GM23248 (cell line): Measurements from ENCODE around the gene MCEMP1. TPM values are rescaled to one million over a fixed set of nuclear protein-coding genes. Genes with fewer than 3 reads are reported as not detected.

Source experiments
- DNase-seq: peaks from one replicate; pipeline ENCODE4 v3.0.0-alpha.2; 2015
- H2AFZ ChIP-seq: fragments of 200-600 bp; sonication (generic); 2 replicates; pipeline ENCODE4 v1.6.1; 2016; ENCODE audit warnings: antibody characterized with exemption
- H3F3A ChIP-seq: fragments of 200-600 bp; sonication (generic); 2 replicates; pipeline ENCODE4 v1.6.1; 2016; ENCODE audit warnings: mild to moderate bottlenecking, antibody characterized with exemption, mixed run types; ENCODE audit not compliant: insufficient read depth
- H3K27ac ChIP-seq: fragments of 200-600 bp; sonication (generic); 2 replicates; pipeline ENCODE4 v1.5.1; 2016; ENCODE audit warnings: mild to moderate bottlenecking
- H3K27me3 ChIP-seq: fragments of 200-600 bp; sonication (generic); replicated peaks from 2 replicates; pipeline ENCODE4 v1.6.1; 2016; ENCODE audit warnings: mild to moderate bottlenecking; ENCODE audit not compliant: insufficient read depth
- H3K36me3 ChIP-seq: fragments of 200-600 bp; sonication (generic); 2 replicates; pipeline ENCODE4 v1.6.1; 2016; ENCODE audit warnings: low read depth, mild to moderate bottlenecking
- H3K4me1 ChIP-seq: fragments of 200-600 bp; sonication (generic); 2 replicates; pipeline ENCODE4 v1.6.1; 2016; ENCODE audit warnings: mild to moderate bottlenecking; ENCODE audit not compliant: insufficient read depth
- H3K4me2 ChIP-seq: fragments of 200-600 bp; sonication (generic); one replicate; pipeline ENCODE4 v1.6.1; 2016; ENCODE audit warnings: mild to moderate bottlenecking; ENCODE audit not compliant: unreplicated experiment
- H3K4me3 ChIP-seq: fragments of 200-600 bp; sonication (generic); 2 replicates; pipeline ENCODE4 v1.5.1; 2016; ENCODE audit warnings: mild to moderate bottlenecking
- H3K79me2 ChIP-seq: fragments of 200-600 bp; sonication (generic); 2 replicates; pipeline ENCODE4 v1.6.1; 2016; ENCODE audit warnings: mild to moderate bottlenecking; ENCODE audit not compliant: insufficient read depth
- H3K9ac ChIP-seq: fragments of 200-600 bp; sonication (generic); 2 replicates; pipeline ENCODE4 v1.6.1; 2016; ENCODE audit warnings: mild to moderate bottlenecking
- H3K9me2 ChIP-seq: fragments of 200-600 bp; sonication (generic); 2 replicates; pipeline ENCODE4 v1.6.1; 2016; ENCODE audit warnings: mixed run types, mild to moderate bottlenecking, moderate library complexity; ENCODE audit not compliant: insufficient read depth
- H3K9me3 ChIP-seq: fragments of 200-600 bp; sonication (generic); one replicate; pipeline ENCODE4 v1.6.1; 2017; ENCODE audit warnings: low read depth
- H4K20me1 ChIP-seq: fragments of 200-600 bp; sonication (generic); 2 replicates; pipeline ENCODE4 v1.6.0; 2016; ENCODE audit not compliant: insufficient read depth
- EZH2 ChIP-seq: fragments of 200-600 bp; sonication (generic); IDR thresholded peaks from 2 replicates; pipeline ENCODE4 v1.6.1; 2018; ENCODE audit warnings: antibody characterized with exemption, mild to moderate bottlenecking; ENCODE audit not compliant: insufficient read depth, poor library complexity, severe bottlenecking
- EZH2phosphoT487 ChIP-seq: fragments of 200-600 bp; sonication (generic); IDR thresholded peaks from 2 replicates; pipeline ENCODE4 v1.6.1; 2018; ENCODE audit warnings: antibody characterized with exemption, moderate library complexity, mild to moderate bottlenecking, low read depth; ENCODE audit not compliant: insufficient read depth
- WGBS, 2 experiments: methylation state at CpG; one replicate each; pipeline ENCODE4 v1.1.6; 2015 to 2017; ENCODE audit warnings: low lambda C conversion rate in 2 of 2, low coverage in 1 of 2; ENCODE audit errors: missing lambda C conversion rate in 2 of 2; 5-methylcytosine and 5-hydroxymethylcytosine counted together
- in situ Hi-C: fragments of 300-500 bp; cut with MboI; formaldehyde crosslinking; loops from 2 replicates; pipeline ENCODE4 v1.15.0; 2020
- polyA plus RNA-seq: library from polyadenylated mRNA; unstranded; fragments of >200 nt; fragmentation: Nextera tagmentation; extraction: Ambion mirVana; gene quantifications from 2 replicates; pipeline ENCODE4 v1.2.1, GENCODE V29; 2016
- total RNA-seq: library from RNA; depleted of rRNA; stranded (reverse); fragments of >200 nt; shearing (Covaris generic); gene quantifications from 2 replicates; pipeline ENCODE4 v1.2.3, GENCODE V29; 2014

The MCEMP1 gene
- total and polyA plus RNA-seq, 2 experiments from 2014 or later: not detected

DNA sequence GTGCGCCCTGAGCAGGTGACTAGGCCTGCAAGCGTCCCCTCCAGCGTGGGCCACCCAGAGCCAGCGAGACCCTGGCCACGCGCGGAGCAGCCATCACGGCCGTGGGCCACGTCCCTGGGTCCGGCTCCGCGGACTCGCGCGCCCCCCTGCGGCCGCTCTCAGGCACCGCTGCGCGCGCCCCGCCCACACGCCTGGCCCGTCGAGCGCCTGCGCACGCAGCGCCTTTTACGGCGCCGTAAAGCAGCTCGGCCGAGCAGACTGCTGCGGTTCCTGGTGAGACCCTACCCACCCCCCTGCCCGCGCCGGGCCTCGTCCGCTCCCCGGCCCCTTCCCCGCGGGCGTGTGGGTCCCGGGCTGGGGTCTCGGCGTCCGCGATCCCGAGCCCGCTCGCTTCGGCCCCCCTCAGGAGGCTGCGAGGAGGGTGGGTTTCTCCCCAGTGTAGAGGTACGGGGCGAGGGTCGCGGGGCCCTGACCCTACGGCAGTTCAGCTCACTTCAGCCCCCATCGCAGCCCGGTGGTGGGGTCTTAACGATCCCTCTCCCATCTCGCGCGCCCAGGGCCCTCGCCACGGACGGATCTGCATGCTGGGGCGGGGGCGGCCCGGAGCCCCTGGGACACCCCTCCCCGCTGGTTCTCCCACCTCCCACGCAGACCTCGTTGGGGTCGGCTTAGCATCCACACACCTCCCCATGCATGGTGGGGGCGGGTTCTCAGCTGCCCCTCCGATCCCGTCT is 3.9 kb downstream of the MCEMP1 start, which contains the start of gene TRAPPC5:
TRAPPC5 (plus strand) TSS at position 228 of the 734 bp plus-strand sequence. CDS start 1,421 bp downstream, outside the sequence.
- H3K4me2 ChIP-seq: peak within 1 kb of the TSS; percentile 99
- H3K27me3 ChIP-seq: peaks cover 10% of the 10 kb centered on the region; the same call in 1 of the 2 replicates
- TF ChIP-seq EZH2: no peak
- no peak for TF ChIP-seq EZH2phosphoT487
- no peaks in the 10 kb centered on the region for H3K4me1 ChIP-seq
- peaks cover 18% of the 10 kb centered on the region for H3K79me2 ChIP-seq
- H3K9ac ChIP-seq: peak within 1 kb of the TSS; percentile 90
- no peaks in the 10 kb centered on the region for H3F3A ChIP-seq
- H3K9me2 ChIP-seq: no peaks in the 10 kb centered on the region
- H3K36me3 ChIP-seq: 0 out of 2 replicates have a peak, but pooled peaks cover 3% of the 10 kb centered on the region
- WGBS, 2 experiments: 0 to 2% methylated on average over 34 to 60 of the region's 79 CpGs
- no peaks in the 10 kb centered on the region for H4K20me1 ChIP-seq
- H3K4me3 ChIP-seq: peak within 1 kb of the TSS; percentile 83
- in situ Hi-C loops: no loop called here
- H2AFZ ChIP-seq: peak within 1 kb of the TSS; percentile 93
- H3K9me3 ChIP-seq: no peaks in the 10 kb centered on the region
- H3K27ac ChIP-seq: peak within 1 kb of the TSS; percentile 7; the same call in 1 of the 2 replicates
- peak; percentile 93 for DNase-seq

- peak overlapping the region; percentile 93 for H2AFZ ChIP-seq
- peak overlapping the region; percentile 90 for H3K9ac ChIP-seq
- peaks cover 5% of the 10 kb centered on the region; the same call in 1 of the 2 replicates for H3K27me3 ChIP-seq
- H3K9me3 ChIP-seq: no peaks in the 10 kb centered on the region
- H3F3A ChIP-seq: no peaks in the 10 kb centered on the region
- peak overlapping the region; percentile 83 for H3K4me3 ChIP-seq
- no peaks in the 10 kb centered on the region for H3K4me1 ChIP-seq
- H3K4me2 ChIP-seq: peak overlapping the region; percentile 99
- peak overlapping the region; percentile 7; the same call in 1 of the 2 replicates for H3K27ac ChIP-seq
- no peak for TF ChIP-seq EZH2
- no peak for TF ChIP-seq EZH2phosphoT487
- 0 out of 2 replicates have a peak, but pooled peaks cover 3% of the 10 kb centered on the region for H3K36me3 ChIP-seq
- in situ Hi-C loops: no loop called here
- WGBS, 2 experiments: 3 to 5% methylated on average over 27 to 43 of the region's 43 CpGs
- H3K79me2 ChIP-seq: peaks cover 18% of the 10 kb centered on the region
- DNase-seq: peak; percentile 95
- no peaks in the 10 kb centered on the region for H4K20me1 ChIP-seq
- no peaks in the 10 kb centered on the region for H3K9me2 ChIP-seq
Measured at GRCh38 chr19:7681340-7682174, 4.7 kb downstream of the MCEMP1 start.

GRCh38 chr19:7682175-7682855 is 5.4 kb downstream of the MCEMP1 start:
- Histone ChIP-seq H3K9me3 (no peaks in the 10 kb centered on the region), H3K4me1 (no peaks in the 10 kb centered on the region), H3K27ac (no peak overlapping the region), H3K4me3 (peak overlapping the region; percentile 83), H3K4me2 (peak overlapping the region; percentile 99), H3K9ac (peak overlapping the region; percentile 90; the same call in 1 of the 2 replicates), H3K36me3 (0 out of 2 replicates have a peak, but pooled peaks cover 3% of the 10 kb centered on the region), H3K27me3 (peaks cover 5% of the 10 kb centered on the region; the same call in 1 of the 2 replicates), H2AFZ (peak overlapping the region; percentile 93), H4K20me1 (no peaks in the 10 kb centered on the region), H3F3A (no peaks in the 10 kb centered on the region), H3K9me2 (no peaks in the 10 kb centered on the region), H3K79me2 (peaks cover 18% of the 10 kb centered on the region)
- peak; percentile 18 for DNase-seq
- TF ChIP-seq EZH2phosphoT487: no peak
- TF ChIP-seq EZH2: no peak
- WGBS, 2 experiments: 74 to 79% methylated on average over 45 to 74 of the region's 74 CpGs
- in situ Hi-C loops: no loop called here
